IPS DF 19.7 (cell line): ENCODE results near the gene UBASH3B.

Experiments
- DNase-seq: peaks from one replicate; pipeline ENCODE4 v3.0.0-alpha.2; 2013; ENCODE audit warnings: low read depth, low spot score

UBASH3B gene

DNA sequence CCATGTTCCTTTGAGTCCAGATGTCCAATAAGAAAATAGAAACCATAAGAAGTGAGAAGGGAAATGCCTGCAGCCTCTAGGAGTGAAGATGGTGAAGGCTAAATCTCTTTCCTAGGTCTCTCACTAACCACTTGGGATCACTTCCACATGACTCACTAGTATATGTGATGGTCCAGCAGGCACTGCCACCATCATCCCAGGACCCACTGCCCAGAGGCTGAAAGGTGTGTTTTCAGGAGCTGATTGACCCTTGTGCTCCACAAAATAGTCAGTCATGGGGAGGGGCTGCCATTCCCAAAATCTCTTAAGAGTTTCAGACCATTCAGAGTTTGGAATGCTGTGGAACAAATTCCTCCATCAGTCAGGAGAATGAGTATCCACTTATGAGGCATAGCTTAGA, 22.9 kb downstream of the UBASH3B start:
- DNase-seq = no peak

DNA sequence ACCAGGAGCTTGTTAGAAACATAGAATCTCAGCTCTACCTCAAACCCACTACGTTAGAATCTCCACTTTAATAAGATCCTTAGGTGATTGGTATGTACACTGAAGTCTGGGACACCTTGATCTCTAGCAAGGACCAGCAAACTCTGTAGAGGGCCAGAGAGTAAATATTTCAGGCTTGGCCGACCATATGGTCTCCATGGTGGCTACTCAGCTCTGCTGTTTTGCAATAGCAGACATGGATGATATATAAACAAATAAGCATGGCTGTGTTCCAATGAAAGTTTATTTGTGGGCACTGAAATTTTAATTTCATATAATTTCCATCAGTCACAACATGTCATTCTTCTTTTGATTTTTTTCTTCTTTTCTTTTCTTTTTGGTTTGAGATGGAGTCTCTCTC, 23.9 kb downstream of the UBASH3B start:
- DNase-seq = no peak

DNA sequence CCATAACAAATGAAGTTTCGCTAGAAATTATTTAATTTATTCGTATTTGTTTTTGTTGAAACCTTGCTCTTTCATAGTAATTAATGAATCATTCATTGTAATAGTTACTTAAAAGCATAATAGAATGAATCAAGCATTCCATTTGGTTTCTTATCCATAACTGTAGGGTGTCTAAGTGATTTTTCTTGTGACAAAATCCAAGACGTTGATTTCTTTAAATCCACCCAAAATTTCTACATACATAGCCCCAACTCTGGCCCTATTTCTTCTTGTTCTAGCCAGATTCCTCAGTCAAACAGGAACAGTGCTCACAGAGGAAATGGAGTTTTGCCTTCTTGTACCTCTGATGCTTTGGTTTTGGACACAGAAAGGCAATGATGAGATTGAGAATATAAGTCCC, 25.5 kb downstream of the UBASH3B start:
- no peak for DNase-seq

DNA sequence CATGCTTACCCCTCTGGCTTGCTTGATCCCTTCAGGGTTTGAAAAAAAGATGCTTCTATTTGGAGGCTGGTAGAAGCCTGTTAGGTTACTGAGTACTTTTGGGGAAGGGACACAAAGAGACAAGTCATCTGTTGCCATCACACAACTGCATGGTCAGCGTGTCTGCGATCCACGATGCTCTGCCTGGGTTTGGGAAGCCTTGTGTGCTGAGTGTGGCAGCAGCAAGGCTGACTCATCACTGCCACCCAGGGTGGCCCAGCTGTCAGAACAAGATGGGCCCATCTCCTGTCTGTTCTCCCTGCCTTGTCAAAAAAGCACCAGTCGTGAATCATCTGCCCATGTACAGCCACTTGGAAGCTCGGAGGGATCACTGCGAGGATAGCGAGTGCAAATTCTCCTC, 26.2 kb downstream of the UBASH3B start:
- no peak for DNase-seq

DNA sequence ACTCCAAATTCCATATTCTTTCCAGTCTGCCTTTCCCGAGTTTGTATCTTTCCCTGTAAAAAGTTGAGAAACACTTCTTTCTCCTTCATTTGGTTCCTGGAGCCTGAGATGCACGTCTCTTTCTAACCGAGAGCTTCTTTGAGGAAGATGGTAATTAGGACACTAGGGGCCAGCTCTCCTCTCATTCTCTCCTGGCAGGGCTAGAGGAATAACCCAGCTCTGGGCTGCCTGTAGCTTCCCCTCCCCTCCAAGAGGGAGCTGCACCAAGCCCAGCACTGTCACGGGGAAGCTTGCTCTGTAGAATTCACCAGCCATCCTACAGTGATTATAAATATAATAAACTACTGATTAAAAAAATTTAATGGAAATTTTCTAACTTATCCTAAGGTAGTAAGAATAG, 26.9 kb downstream of the UBASH3B start:
- DNase-seq = no peak

DNA sequence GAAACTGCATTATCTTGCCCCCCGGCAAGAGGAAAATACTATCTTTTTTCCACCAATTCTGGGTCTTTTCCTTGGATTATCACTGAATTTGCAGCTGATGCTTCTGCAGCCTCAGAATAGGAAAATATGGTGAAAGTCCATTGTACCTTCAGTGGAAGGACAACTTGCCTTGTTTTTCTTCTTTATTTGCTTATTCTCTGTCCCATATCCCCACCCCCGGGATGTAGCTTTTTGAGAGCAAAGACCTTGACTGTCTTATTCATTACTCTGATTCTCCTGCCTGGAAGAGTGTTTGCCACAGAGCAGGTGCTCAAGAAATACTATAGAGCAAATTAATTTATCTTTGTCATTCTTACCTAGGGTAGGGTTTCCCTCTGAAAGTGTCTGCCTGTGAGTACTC, 29.5 kb downstream of the UBASH3B start:
- no peak for DNase-seq

DNA sequence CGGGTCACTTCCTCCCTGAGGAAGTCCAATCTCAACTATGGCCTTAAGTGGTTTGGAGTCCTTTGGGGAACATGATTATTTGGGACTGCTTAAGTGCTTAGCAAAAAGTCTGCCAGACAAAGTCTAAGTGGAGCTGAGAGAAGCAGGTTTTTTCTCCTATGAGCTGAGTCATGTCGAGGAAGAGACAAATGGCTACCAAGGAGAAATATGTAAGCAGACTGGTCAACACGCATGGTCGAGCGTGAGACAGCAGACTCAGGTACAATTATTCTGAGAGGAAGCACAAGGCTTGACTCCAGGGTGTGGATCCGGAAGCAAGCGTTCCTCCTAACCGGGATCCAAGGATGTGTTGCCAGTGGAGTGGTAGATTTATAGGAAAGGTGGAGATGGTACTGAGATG, 30.6 kb downstream of the UBASH3B start:
- no peak for DNase-seq

DNA sequence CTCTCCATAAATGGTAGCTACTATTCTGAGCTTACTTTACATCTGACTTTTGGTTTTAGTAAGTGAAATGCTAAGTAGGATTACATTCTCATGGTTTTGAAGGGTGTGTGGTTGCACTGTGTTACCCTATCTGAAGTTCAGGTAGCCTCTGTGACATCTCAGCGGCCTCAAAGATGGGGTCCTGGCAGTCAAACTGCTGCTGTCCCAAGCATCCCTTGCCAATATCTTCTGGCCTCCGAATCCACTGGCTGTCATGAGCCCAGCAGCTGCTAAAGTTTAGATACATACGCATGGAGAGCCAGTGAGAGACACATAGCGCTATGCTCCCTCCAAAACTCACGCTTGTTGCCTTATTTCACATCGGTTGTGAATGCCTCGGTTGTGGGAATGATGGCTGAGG, 34.9 kb downstream of the UBASH3B start:
- DNase-seq = no peak

DNA sequence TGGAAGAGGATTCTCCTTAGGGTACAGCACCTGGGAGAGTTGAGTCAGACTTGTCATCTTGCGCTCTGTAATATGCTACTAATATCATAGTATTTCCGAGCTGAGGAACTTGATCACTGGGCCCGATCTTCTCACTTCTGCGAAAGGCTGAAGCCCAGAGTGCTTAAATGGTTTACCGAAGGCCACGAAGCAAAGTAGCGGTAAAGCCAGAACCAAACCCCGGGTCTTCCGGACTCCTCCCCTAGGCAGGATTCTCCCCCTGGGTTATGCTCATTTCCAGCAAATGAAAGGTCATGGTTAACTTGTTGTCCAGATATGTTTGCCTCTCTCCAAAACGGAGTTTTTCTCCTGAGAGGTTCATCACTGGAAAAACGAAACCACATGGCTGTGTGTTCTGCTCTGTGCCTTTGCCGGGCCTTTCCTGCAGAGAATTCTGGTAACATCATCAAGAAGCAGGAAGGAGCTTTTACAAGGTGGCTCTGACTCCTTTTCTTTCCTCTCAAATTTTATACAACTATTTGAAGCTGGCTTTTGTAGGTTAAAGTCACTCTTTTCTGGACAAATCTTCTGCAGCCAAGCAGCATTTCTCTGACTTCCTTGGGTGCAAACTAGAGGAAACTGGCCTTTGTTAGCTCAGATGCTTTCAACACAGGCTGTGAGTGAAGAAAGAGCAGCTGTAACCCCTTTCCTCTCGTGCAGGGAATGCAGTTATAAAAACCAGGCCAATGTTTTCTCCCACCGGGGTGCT, 35.5 kb downstream of the UBASH3B start:
- DNase-seq = no peak

DNA sequence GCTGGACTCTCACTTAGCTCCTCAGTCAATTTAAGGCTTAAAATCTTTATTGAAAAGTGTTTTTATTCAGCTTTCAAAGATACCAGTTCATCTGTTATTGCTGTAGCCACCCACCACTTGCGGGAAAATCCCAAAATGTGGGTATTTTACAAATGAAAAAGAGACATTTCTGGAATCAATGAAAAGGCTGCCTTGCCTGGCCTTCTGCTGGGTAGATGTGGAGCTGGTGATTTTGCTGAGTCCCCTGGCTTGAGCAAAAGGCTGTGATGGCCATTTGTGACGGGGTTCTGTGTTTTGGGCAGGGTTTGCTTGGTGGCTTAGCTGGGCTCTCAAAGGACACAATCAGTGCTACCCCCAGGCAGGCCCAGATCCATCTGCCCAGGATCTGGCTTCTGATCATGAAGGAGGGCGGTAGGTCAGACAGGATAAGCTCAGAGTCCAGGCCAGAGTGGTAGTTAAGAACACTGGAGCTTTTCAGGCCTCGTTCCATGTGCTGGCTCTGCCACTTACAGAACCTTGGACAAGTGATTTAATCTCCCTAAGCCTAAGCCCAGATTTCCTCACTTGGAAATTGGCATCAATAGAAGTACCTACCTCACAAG, 36.1 kb downstream of the UBASH3B start:
- DNase-seq = no peak

DNA sequence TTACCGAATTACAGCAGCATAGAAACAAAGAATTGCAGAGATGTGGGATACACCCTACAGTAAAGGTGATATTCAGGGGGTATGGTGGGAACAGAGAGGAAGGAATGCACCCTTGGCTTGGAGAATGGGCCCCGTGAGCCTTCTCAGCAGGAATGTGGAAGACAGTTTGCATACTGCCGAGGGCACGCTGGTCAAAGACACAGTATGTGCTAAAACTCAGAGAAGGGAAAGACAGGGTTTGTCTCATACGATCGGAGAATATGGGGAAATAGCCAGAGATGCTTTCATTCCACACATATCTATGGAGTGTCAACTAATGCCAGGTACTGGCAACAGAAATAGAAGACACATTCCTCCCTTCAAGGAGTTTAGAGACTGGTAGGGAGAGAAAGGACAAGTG, 36.9 kb downstream of the UBASH3B start:
- DNase-seq = no peak

DNA sequence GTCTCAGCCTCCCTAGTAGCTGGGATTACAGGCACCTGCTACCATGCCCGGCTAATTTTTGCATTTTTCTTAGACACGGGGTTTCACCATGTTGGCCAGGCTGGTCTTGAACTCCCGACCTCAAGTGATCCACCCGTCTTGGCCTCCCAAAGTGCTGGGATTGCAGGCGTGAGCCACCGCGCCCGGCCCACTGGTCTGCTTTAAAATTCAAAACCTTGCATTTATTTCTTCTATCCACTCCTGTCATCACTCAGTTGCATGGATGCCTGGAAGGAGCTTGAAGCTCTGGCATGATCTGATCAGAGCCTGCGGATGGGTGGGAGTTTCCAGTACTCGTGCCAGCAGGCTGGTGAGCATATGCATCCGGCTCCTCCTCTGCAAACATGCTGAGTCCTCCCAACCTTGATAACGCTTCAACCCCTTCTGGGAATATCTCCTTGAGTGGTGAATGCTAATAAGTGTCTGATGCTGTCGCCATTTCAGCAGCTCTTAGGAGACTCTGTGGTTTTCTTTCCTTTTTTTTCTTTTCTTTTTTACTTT, 39.6 kb downstream of the UBASH3B start:
- DNase-seq = no peak

DNA sequence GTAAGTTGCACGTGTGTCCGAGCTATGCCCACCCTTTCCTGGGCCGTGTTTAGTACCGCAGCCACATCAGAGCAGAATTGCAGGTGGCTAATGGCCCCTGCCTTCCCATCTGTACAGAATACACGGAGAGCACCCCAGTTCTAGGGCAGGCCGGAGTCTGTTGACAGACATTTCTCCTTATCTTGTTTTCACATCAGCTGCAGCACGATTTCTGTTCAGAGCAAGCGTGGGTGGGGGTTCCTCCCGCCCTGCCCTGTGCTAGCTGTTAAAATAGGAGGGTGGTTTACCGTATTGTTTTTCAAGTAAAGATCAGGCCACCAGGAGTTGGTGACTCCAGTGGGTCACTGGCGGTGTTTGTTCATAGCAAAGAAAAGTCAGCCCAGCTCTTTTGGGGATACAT, 41.1 kb downstream of the UBASH3B start:
- no peak for DNase-seq

DNA sequence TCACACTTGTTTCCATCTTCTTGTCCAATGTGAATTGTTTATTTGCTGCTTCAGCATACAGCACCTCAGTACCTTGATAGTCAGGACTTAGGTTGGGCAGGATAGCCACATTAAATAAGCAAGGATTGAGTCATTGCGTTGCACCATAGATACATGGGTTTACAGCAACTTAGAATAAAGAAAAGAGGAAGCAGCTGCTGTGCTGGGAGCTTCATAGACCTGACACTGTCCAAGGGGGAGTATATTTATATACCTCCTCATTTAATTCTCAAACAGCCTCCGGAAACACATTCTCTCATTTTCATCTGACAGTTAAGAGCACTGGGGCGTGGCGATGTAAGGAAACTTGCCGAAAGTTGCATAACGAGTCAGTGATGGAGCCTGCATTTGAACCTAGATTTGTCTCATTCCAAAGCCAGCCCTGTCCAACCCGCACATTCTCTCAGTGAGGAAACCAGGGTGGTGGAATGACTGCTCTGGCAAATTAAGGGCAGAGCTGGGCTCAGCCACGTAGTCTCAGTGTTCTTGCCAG, 42.2 kb downstream of the UBASH3B start:
- no peak for DNase-seq

DNA sequence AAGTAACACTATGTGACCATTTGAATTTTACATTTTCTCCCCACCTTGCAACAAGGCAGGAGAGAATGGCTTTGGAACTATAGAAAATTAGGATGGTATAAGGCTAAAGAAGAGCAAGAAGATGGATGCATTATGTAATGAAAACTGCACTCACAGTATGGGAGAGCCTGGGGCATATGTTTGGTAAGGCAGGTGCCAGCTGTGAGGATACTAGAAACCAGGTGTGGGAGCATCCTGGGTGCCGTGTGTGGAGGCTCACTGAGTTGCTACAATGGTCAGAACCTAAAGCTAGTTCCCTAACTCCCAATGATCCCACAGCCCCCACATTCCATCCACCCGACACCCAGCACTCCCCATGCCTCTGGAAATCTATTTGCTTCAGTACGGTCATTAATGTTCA, 42.9 kb downstream of the UBASH3B start:
- DNase-seq = no peak

DNA sequence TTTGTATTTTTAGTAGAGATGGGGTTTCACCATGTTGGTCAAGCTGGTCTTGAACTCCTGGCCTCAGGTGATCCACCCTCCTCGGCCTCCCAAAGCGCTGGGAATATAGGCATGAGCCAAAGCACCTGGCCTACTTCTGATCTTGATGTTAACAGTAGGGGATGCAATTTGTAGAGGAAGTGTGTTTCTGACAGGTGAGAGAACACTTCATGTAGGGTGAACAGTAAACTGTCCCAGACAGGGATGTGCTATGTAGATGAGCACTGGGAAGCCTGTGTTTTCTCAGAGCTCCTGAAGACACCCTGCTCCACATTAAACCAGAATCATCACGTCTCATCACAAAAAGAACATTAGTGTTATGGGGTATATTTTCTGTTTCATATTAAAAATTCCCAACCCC, 45.1 kb downstream of the UBASH3B start:
- DNase-seq = no peak

DNA sequence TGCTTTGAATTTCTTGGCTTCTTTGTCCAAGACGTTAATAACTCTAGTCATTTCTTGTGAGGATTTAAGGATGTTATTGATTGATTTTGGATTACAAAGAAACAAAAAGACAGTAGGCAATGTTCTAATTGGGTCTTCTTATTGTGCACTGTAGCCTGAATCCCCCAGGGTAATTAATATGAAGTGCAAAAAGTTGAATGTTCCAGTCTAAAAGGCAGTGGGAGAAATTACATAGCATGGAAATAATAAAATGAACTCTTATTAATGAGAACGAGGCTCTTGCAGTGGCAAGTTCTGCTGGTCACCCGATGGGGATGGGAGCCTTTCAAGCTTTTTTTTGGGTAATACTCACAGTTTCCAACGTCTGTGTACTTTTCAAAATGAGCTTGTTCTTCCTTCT, 45.6 kb downstream of the UBASH3B start:
- DNase-seq = no peak

DNA sequence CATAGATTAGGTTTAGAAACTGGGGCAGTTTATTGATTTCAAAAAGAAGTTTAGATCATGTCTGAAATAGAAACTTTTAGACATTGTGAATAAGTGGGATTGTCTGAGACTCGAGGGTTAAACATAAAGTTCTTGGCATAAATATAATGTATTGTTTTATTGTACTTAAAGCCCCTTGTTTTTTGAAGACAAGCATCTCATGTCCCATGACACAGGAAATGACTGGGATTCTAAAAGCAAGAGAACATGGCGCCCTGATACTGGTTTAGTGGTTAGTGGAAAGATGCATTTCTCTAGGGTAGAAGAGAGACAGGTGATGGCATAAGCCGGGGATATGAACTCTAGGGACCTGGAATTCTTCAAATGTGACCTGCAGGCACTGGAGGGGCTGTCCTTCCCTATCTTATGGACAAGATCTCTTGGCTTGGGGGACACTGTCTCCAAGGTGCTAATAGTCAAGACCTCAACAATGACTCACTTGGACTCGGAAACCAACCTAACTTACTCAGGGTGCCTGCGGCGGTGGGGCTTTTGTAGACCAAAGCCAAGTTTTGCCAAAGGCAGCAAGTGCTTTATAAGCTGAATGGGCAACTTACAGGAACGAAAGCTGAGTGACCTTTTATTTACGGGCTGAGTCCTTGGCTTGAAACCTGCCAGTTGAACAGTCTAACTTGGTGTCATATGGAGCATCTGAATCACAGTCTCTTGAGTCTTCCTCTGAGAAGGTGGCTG, 48.2 kb downstream of the UBASH3B start:
- DNase-seq = no peak

DNA sequence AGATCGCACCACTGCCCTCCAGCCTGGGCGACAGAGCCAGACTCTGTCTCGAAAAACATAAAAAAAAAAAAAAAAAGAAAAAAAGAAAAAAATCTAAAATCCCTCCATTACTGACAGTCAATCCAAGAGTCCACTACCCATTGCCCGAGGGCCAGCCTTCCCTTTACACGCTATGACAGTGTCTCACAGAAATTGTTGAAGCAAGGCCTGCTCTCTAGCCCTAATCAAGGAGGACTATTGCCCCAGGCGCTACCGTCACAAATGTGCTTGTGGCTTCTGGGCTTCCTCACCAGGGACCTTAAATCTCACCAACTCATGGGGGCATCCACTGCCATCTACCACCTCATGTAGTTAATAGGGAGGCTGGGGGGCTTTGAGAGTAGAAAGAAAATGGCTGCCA, 49.9 kb downstream of the UBASH3B start:
- DNase-seq = no peak

DNA sequence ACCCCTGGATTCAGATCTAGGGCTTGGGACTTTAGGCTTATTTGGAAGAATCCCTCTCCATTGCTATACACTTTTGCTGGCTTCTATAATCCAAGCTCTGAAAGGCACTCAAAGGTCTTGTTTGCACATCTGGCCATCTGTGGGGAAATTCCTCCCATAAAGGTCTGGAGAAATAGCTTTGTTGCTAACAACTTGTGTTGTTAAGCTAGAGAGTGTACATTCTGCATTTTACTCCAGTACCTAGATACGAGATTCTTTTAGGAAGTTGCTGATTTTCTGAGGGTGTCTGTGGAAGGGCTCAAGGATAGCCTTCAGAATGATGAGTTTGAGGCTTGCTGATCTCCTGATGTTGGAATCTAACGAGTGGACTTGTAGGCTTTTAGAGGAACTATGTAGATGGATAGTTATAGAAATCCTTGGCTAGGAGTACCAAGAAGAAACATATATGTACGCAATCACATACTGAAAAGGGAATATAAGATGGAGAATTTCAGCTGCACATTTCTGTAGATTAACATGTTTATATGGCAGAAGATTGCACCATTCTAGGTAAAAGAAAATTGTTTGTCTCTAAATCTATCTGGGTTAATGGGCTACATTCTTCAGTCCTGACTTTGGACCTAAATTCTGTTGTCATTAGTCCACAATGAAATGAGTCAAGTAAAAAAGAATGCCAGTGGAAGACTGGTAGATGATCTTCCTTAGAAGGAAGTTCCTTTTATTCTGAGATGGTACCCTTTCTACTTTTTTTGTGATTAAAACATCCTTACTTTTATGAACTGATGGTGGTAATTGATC, 51.0 kb downstream of the UBASH3B start:
- no peak for DNase-seq

DNA sequence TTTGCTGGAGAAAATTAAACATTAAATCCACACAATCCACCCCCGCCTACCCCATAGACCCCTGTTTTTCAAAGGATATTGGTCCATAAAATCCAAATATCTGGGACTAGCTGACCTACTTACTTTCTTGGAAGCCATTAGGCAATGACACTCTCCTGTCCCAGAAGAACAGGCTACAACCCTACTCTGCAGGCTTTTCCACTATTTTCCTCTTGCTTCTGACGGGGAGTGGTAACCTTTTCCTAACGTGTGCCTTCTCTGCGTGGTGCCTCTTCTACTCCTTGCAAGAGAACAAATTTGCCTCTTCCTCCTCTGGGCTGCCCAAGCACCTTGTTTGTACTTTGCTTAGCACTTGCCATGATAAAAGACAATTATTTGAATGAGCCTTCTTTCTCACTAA, 51.6 kb downstream of the UBASH3B start:
- no peak for DNase-seq

DNA sequence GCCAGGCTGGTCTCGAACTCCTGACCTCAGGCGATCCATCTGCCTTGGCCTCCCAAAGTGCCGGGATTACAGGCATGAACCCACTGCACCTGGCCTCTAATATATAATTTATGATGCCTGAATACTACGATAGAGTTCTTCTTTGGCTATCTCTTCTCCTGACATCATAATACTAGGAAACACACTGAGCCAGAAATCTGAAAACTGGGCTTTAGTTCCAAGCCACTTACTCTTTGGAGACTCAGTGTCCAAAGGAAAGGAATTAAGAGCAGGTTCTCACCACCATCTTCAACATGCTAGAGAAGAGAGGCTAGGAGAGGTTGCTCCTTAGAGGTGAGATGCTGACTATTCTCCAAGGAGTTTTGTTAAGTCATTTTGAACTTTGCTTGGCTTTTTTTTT, 52.4 kb downstream of the UBASH3B start:
- no peak for DNase-seq
